Putamen (tissue), 1 donor: ENCODE data around the gene SLC26A11.
"Not testable (repeated sequence)": the region's sequence is repeated elsewhere in the genome, so short reads cannot be mapped to it uniquely, and the experiment has no call there.

ENCODE experiments used
- DNase-seq: peaks from one replicate; pipeline ENCODE4 v3.0.0-alpha.2; 2016; ENCODE audit warnings: low spot score

Gene SLC26A11

DNA sequence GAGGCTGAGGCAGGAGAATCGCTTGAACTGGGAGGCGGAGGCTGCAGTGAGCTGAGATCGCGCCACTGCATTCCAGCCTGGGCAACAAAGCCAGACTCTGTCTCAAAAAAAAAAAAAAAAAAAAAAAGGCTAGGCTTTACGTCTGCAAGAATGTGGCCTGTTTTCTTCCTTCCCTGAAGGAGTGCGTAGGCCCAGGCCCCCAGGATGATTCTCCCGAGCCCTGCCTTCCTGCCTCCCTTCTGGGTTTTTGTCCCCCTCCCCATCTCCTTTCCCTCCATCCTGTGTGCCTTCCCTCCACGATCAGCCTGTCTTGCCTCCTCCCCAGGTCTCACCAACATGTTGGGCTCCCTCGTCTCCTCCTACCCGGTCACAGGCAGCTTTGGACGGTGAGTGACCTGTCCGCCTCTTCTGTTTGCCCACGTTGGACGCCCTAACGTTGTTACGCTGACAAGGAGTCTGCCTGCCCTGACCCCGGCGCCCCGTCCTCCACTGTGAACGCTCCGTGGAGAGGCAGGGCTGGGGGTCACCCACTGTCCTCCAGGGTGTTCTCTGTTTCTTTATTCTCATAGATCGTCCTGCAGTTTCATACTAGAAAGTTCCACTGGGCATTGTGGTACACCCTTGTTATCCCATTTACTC, 24.8 kb downstream of the SLC26A11 start:
- DNase-seq, result no peak

- no peak for DNase-seq
Measured at GRCh38 chr17:80245566-80246265, 25.5 kb downstream of the SLC26A11 start.

- no peak for DNase-seq
Measured at GRCh38 chr17:80246266-80246681, 26.0 kb downstream of the SLC26A11 start.

- DNase-seq, result no peak
Measured at GRCh38 chr17:80246726-80247125, 26.5 kb downstream of the SLC26A11 start.

- no peak for DNase-seq
Measured at GRCh38 chr17:80247561-80247960, 27.3 kb downstream of the SLC26A11 start.

- no peak for DNase-seq
Measured at GRCh38 chr17:80248001-80248893, 28.0 kb downstream of the SLC26A11 start.

GRCh38 chr17:80248894-80249710, 28.9 kb downstream of the SLC26A11 start:
- DNase-seq, result no peak

GRCh38 chr17:80251966-80252365, 31.7 kb downstream of the SLC26A11 start:
- DNase-seq, result no peak

DNA sequence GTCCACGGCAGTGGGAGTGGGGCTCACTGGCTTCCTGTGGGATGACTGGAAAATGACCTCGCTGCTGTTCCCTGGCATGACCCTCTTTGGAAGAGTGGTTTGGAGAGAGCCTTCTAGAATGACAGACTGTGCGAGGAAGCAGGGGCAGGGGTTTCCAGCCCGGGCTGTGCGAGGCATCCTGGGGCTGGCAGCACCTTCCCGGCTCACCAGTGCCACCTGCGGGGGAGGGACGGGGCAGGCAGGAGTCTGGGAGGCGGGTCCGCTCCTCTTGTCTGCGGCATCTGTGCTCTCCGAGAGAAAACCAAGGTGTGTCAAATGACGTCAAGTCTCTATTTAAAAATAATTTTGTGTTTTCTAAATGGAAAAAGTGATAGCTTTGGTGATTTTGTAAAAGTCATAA, 32.6 kb downstream of the SLC26A11 start:
- DNase-seq, result no peak

GRCh38 chr17:80253631-80254395, 33.6 kb downstream of the SLC26A11 start:
- DNase-seq, result no peak

- DNase-seq, result no peak
Measured at GRCh38 chr17:80254396-80255251, 34.4 kb downstream of the SLC26A11 start.

GRCh38 chr17:80256034-80256350, 35.8 kb downstream of the SLC26A11 start:
- no peak for DNase-seq

- no peak for DNase-seq
Measured at GRCh38 chr17:80257716-80258213, 37.5 kb downstream of the SLC26A11 start.

DNA sequence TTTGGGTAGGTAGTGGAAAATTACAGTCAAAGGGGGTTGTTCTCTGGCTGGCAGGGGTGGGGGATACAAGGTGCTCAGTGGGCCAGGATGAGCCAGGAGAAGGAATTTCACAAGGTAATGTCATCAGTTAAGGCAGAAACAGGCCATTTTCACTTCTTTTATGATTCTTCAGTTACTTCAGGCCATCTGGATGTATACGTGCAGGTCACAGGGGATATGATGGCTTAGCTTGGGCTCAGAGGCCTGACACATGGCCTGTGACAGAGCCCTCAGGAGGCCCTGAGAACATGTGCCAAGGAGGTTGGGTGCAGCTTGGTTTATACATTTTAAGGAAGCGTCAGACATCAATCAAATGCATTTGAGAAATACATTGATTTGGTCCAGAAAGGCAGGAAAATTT, 38.1 kb downstream of the SLC26A11 start:
- not testable (repeated sequence) for DNase-seq

DNA sequence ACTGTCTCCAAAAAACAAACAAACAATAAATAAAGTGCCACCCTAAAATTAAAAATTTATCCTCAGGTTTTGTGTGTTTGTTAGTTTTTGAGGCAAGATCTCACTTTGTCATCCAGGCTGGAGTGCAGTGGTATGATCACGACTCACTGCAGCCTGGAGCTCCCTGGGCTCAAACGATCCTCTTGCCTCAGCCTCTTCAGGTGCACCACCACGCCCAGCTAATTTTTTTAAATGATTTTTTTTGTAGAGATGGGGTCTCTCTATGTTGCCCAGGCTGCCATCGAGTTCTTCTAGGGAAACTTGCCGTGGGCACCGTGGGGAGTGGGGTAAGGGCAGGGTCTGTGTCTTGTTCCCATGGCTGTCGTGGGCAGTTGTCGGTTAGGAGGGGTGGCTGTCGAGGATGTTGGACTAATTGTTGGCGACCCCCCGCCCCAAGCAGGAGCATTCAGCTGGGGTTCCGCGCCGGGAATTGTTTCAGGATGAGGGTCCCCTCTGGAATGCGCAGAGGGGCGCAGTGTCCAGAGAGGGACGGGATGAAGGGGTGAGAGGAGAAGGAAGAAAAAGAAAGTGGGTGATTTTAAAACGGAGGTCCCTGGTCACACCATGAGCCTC, 39.3 kb downstream of the SLC26A11 start:
- DNase-seq, result no peak

- DNase-seq, result peak; percentile 53
Measured at GRCh38 chr17:80260069-80260535, 39.9 kb downstream of the SLC26A11 start.

DNA sequence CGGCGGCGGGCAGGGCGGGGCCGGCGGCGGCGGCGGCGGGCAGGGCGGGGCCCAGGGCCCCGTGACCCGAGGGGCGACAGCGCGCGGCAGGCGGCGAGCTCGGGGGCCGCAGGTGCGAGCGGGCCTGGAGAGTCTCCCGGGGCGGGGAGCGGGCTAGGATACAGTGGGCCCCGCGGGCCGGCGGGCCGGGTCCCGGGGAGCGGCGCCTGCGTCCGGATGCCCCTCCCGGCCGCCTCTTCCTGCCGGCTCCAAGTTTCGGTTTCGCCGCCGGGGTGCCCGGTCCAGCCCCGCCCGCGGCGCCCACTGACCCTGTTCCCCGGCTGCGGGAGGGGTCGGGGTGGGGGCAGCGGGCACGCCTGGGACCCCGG, 40.5 kb downstream of the SLC26A11 start, which contains the start of gene RNF213:
RNF213 (plus strand) TSS at position 62 of the 368 bp plus-strand sequence. CDS start 2,830 bp downstream, outside the sequence.
- no peak for DNase-seq

- peak; percentile 32 for DNase-seq
Measured at GRCh38 chr17:80261159-80261894, 41.1 kb downstream of the SLC26A11 start.

- no peak for DNase-seq
Measured at GRCh38 chr17:80261895-80262279, 41.7 kb downstream of the SLC26A11 start.
